Uterus (tissue), 2 donors: ENCODE measurements around the gene UCKL1.

ENCODE experiments used
- CTCF ChIP-seq, 4 experiments: fragments of 200-600 bp in 2 of 4; fragments of 450-650 bp in 2 of 4; sonication (generic) in 2 of 4; IDR thresholded peaks; one replicate each; pipeline ENCODE4 v1.5.1; 2016 to 2019; ENCODE audit warnings: antibody characterized with exemption in 4 of 4, mild to moderate bottlenecking in 2 of 4, moderate library complexity in 1 of 4
- POLR2A ChIP-seq, 2 donors: fragments of 450-650 bp; IDR thresholded peaks; one replicate each; pipeline ENCODE4 v1.6.1; 2016; ENCODE audit warnings: antibody characterized with exemption in 2 of 2, mild to moderate bottlenecking in 1 of 2, moderate library complexity in 1 of 2

GRCh38 chr20:63973160-63973479 is 16.9 kb upstream of the UCKL1 start:
- TF ChIP-seq CTCF (IDR thresholded peaks at IDR 0.05) = no peak
- TF ChIP-seq POLR2A (IDR thresholded peaks at IDR 0.05) = no peak
